Omental fat pad (tissue), 4 donors: ENCODE results near the gene ACTR1B. TPM values are rescaled to one million over a fixed set of nuclear protein-coding genes. Genes with fewer than 3 reads are reported as not detected.
"Not testable (repeated sequence)": the region's sequence is repeated elsewhere in the genome, so short reads cannot be mapped to it uniquely, and the experiment has no call there.

ENCODE experiments used
- ATAC-seq: fragments of 150-250 bp; one replicate; pipeline ENCODE4 v1.9.1; 2016; ENCODE audit warnings: mild to moderate bottlenecking, moderate library complexity; ENCODE audit not compliant: low FRiP score
- DNase-seq: peaks from one replicate; pipeline ENCODE4 v3.0.0-alpha.2; 2019; ENCODE audit warnings: low spot score
- total RNA-seq, 4 donors: library from RNA; depleted of rRNA; stranded (reverse); fragments of >200 nt; gene quantifications; one replicate each; pipeline ENCODE4 v1.1.0, GENCODE V29; 2016
- TF ChIP-seq, protein P1 (sequence below), 3 donors: fragments of 450-650 bp; IDR thresholded peaks; one replicate each; pipeline ENCODE4 v1.5.1; 2016 to 2017; ENCODE audit warnings: antibody characterized with exemption in 3 of 3, mild to moderate bottlenecking in 3 of 3, moderate library complexity in 2 of 3

Gene ACTR1B
- total RNA-seq, 4 donors from 2014 or later, result 33.2 to 96.3 (median 54.1) TPM

DNA sequence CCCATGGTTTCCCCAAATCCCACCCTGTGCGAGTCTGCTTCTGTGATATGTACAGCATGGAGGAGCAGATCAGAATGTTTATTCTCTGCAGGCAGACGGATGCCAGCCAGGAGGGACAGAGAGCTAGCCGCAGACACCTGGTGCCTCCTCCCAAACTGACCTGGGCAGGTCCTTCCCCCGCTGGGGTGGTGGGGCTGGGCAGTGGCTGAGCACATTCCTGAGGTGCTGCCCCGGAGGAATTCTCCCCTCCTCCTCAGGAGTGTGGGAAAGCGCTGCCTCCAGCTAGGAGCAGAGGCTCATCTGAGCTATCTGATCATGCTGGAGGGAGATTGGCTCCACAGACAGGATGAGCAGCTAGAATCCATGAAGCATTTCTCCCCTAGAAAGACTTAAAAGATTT is 27.3 kb upstream of the ACTR1B start:
- ATAC-seq (no peak), DNase-seq (no peak)
- TF ChIP-seq, protein P1, sequence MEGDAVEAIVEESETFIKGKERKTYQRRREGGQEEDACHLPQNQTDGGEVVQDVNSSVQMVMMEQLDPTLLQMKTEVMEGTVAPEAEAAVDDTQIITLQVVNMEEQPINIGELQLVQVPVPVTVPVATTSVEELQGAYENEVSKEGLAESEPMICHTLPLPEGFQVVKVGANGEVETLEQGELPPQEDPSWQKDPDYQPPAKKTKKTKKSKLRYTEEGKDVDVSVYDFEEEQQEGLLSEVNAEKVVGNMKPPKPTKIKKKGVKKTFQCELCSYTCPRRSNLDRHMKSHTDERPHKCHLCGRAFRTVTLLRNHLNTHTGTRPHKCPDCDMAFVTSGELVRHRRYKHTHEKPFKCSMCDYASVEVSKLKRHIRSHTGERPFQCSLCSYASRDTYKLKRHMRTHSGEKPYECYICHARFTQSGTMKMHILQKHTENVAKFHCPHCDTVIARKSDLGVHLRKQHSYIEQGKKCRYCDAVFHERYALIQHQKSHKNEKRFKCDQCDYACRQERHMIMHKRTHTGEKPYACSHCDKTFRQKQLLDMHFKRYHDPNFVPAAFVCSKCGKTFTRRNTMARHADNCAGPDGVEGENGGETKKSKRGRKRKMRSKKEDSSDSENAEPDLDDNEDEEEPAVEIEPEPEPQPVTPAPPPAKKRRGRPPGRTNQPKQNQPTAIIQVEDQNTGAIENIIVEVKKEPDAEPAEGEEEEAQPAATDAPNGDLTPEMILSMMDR (IDR thresholded peaks at IDR 0.05), result no peak

DNA sequence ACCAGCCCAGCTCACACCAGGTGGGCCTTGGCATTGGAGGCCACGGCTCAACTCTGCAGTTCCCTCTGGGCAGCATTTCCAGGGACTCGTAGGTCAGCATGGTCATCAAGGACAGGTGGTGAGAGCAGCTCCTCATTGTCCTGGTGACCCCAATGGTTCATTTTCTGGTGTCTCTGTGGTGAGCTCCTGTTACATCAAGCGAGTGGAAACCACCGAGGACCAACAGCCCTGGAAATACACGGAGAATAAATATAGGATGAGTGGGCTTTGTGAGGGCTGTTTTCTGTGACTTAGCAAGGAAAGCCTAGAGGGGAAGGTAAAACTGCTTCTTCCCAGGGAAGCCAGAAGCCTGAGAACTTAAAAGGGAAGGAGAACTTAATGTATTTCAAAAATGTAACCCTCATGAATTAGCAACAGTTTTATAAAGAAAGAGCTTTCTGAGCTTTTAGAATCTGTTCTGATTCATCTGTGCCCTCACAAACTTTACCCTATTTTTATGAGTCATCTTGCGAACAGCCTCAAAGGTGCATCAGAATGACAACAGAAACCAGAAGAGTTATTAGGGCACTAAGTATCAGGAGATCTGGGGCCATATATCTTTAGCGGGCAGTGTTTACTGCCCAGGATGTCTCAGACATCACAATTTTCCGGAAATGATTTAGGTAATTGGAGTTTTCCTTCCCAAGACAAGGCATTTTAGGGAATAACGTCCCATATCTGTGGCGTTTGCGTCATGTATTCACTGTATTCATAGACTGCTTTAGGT is 24.4 kb upstream of the ACTR1B start:
- DNase-seq (no peak), ATAC-seq (no peak)
- TF ChIP-seq, protein P1 (IDR thresholded peaks at IDR 0.05), result no peak

DNA sequence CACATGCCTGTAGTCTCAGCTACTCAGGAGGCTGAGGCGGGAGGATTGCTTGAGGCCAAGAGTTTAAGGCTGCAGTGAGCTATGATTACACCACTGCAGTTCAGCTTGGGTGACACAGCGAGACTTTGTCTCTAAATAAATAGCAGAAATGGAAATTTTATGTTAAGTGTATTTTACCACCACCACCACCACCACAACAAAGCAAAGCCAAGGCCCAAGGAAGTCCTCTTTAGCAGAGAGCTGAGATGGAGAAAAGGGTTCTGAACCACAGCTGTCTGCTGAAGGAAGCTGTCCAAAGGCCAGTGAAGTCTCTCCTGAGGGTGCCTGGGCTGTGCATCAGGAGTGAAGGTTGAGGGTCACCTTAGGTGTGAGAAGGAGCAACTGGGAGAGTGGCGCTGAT is 23.4 kb upstream of the ACTR1B start:
- ATAC-seq, DNase-seq: not testable (repeated sequence)

DNA sequence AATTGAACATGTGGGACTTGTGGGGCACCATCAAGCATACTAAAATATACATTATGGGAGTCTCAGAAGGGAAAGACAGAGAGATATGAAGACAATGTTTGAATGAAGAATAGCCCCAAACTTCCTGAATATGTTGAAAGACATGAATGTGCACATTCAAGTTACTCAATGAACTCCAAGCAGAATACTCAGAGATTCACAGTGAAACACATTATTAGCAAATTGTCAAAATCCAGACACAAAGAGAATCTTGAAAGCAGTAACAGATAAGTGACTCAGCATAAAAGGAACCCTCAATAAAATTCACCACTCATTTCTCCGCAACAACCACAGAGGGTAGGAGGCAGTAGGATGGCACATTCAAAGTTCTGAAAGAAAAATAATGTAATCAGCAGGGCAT is 14.5 kb upstream of the ACTR1B start:
- DNase-seq, result no peak
- no peak for ATAC-seq
- TF ChIP-seq, protein P1 (IDR thresholded peaks at IDR 0.05), result no peak

DNA sequence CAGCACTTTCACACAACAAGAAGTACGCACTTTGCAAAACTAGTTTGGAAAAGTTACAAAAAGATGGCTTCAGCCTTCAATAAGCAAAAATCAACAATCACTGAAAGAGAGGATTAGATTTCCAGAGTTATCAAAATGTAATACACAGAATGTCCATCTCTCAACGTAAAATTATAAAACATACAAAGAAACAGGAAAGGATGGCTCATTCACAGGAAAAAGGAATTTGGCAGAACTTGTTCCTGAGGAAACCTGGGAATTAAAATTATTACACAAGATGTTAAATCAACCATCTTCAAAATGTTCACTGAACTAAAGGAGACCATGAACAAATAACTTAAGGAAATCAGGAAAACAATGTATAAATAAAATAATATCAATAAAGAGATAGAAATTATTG is 13.6 kb upstream of the ACTR1B start:
- ATAC-seq (no peak), DNase-seq (no peak)
- TF ChIP-seq, protein P1 (IDR thresholded peaks at IDR 0.05), result no peak

DNA sequence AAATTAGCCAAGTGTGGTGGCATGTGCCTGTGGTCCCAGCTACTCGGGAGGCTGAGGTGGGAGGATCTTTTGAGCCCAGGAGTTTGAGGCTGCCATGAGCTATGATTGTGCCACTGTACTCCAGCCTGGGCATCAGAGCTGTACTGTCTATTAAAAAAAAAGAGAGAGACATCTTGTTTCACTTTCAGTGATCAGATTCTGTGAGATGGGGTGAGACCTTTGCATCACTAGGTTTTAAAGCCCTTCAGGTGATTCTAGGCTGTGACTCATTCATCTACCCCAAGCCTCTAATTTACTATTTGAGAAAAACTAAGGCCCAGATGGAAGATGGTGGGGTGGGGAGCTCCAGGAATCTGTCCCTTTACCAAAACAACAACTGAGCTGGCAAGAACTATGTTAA is 12.8 kb upstream of the ACTR1B start:
- no peak for ATAC-seq
- TF ChIP-seq, protein P1 (IDR thresholded peaks at IDR 0.05), result no peak
- DNase-seq, result no peak

DNA sequence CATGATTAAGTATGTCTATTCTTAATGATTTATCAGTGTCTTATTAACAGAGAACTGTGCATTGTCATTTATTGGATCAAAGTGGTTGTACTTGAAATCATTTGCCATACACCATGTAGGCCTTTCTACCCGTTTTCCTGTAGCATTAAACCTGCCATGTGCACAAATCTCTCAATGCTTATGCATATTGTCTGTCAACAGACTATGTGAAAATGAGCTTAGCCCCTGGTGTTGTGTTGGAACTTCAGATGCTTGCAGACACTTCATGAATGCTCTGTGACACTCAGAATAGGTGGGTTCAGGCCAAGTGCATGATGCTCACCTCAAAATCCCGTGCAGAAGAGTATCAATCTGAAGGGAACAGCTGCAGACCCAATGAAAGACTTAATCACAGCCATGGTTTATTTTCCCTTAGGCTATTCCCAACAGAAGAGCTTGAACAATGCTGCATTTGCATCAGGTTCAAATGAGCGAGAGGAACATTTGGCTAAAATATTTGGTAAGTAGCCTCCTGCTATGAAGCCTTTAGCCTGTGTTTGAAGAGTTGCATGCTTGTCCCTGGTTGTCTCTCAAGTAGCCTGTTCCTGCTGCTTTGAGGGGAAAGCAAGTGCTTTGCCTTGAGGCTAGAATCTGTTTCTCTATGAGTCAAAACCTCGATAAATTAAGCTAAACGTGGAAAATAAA is 11.7 kb upstream of the ACTR1B start:
- ATAC-seq (no peak), DNase-seq (no peak)
- TF ChIP-seq, protein P1 (IDR thresholded peaks at IDR 0.05), result no peak
